Body of pancreas (tissue), 4 donors: ENCODE results near the gene ARID1B.

Source experiments
- CTCF ChIP-seq, 7 experiments: fragments of 450-650 bp in 4 of 7; fragments of 200-600 bp in 3 of 7; sonication (generic) in 3 of 7; IDR thresholded peaks; one replicate each; pipeline ENCODE4 v1.5.1; 2016 to 2019; ENCODE audit warnings: antibody characterized with exemption in 7 of 7
- POLR2A ChIP-seq, 3 donors: fragments of 450-650 bp; IDR thresholded peaks; one replicate each; pipeline ENCODE4 v1.6.1; 2016; ENCODE audit warnings: antibody characterized with exemption in 3 of 3, mild to moderate bottlenecking in 2 of 3

- TF ChIP-seq POLR2A (IDR thresholded peaks at IDR 0.05) (no peak), CTCF (IDR thresholded peaks at IDR 0.05) (no peak)
Observed at GRCh38 chr6:157019115-157019641, 242.0 kb downstream of the ARID1B start.
